Liver (tissue), 9 donors: ENCODE results near the gene TMEM132E. TPM values are rescaled to one million over a fixed set of nuclear protein-coding genes. Genes with fewer than 3 reads are reported as not detected.

Source experiments
- DNase-seq: peaks from one replicate; pipeline ENCODE4 v3.0.0-alpha.2; 2017; ENCODE audit warnings: low spot score
- H3K27ac ChIP-seq, 2 donors: one replicate each; pipeline ENCODE4 v1.7.0; 2013; ENCODE audit warnings: inconsistent platforms in 2 of 2, low read length in 2 of 2, control low read depth in 1 of 2, low read depth in 1 of 2, mild to moderate bottlenecking in 1 of 2
- H3K27me3 ChIP-seq, 4 donors: one replicate each; pipeline versions ENCODE4 v1.6.1 to v1.7.0; 2013; ENCODE audit warnings: low read length in 3 of 4, inconsistent platforms in 1 of 4, mild to moderate bottlenecking in 1 of 4, moderate library complexity in 1 of 4; ENCODE audit not compliant: control insufficient read depth in 4 of 4, insufficient read depth in 4 of 4
- H3K36me3 ChIP-seq, 4 donors: one replicate each; pipeline versions ENCODE4 v1.6.1 to v1.7.0; 2013; ENCODE audit warnings: low read length in 3 of 4, mild to moderate bottlenecking in 3 of 4, low read depth in 1 of 4, moderate library complexity in 1 of 4; ENCODE audit not compliant: control insufficient read depth in 4 of 4, insufficient read depth in 3 of 4
- H3K4me1 ChIP-seq, 4 donors: one replicate each; pipeline versions ENCODE4 v1.6.1 to v1.7.0; 2013; ENCODE audit warnings: low read length in 3 of 4, mild to moderate bottlenecking in 3 of 4, moderate library complexity in 1 of 4; ENCODE audit not compliant: control insufficient read depth in 4 of 4, insufficient read depth in 4 of 4
- H3K4me3 ChIP-seq, 3 donors: one replicate each; pipeline versions ENCODE4 v1.6.1 to v1.7.0; 2013; ENCODE audit warnings: low read length in 3 of 3, control low read depth in 1 of 3, low read depth in 1 of 3, mild to moderate bottlenecking in 1 of 3
- H3K9ac ChIP-seq, 2 donors: one replicate each; pipeline ENCODE4 v1.7.0; 2013; ENCODE audit warnings: low read length in 2 of 2, mild to moderate bottlenecking in 2 of 2, moderate library complexity in 2 of 2, control low read depth in 1 of 2, low read depth in 1 of 2
- H3K9me3 ChIP-seq, 4 donors: one replicate each; pipeline versions ENCODE4 v1.6.1 to v1.7.0; 2013; ENCODE audit warnings: low read length in 3 of 4; ENCODE audit not compliant: control insufficient read depth in 4 of 4
- ATF3 ChIP-seq: IDR thresholded peaks from 2 replicates; pipeline ENCODE4 v1.6.1; 2016; ENCODE audit warnings: antibody characterized with exemption
- CTCF ChIP-seq: fragments of 150-350 bp; IDR thresholded peaks from 2 replicates; pipeline ENCODE4 v1.5.1; 2017; ENCODE audit warnings: improper control_type of control experiment, low read depth, low read length; ENCODE audit not compliant: missing input control
- EGR1 ChIP-seq, 2 donors: IDR thresholded peaks; 2 replicates each; pipeline ENCODE4 v1.6.1; 2016 to 2018; ENCODE audit warnings: antibody characterized with exemption in 2 of 2, low read depth in 2 of 2
- FOXA1 ChIP-seq: IDR thresholded peaks from 2 replicates; pipeline ENCODE4 v1.6.1; 2016; ENCODE audit warnings: antibody characterized with exemption
- FOXA2 ChIP-seq: IDR thresholded peaks from 2 replicates; pipeline ENCODE4 v1.6.1; 2016; ENCODE audit warnings: antibody characterized with exemption
- GABPA ChIP-seq, 2 donors: IDR thresholded peaks in 1 of 2; conservative IDR thresholded peaks in 1 of 2; 2 replicates each; pipeline ENCODE4 v1.6.1; 2016; ENCODE audit warnings: antibody characterized with exemption in 2 of 2, mild to moderate bottlenecking in 1 of 2, moderate library complexity in 1 of 2
- HNF4G ChIP-seq: IDR thresholded peaks from 2 replicates; pipeline ENCODE4 v1.6.1; 2016; ENCODE audit warnings: antibody characterized with exemption
- JUND ChIP-seq, 2 donors: IDR thresholded peaks; 2 replicates each; pipeline ENCODE4 v1.6.1; 2016; ENCODE audit warnings: antibody characterized with exemption in 2 of 2
- MAX ChIP-seq: IDR thresholded peaks from 2 replicates; pipeline ENCODE4 v1.6.1; 2016; ENCODE audit warnings: antibody characterized with exemption
- NR2F2 ChIP-seq: IDR thresholded peaks from 2 replicates; pipeline ENCODE4 v1.6.1; 2016; ENCODE audit warnings: antibody characterized with exemption
- RAD21 ChIP-seq, 2 donors: IDR thresholded peaks; 2 replicates each; pipeline ENCODE4 v1.6.1; 2016; ENCODE audit warnings: antibody characterized with exemption in 2 of 2, mild to moderate bottlenecking in 2 of 2
- RXRA ChIP-seq, 2 donors: IDR thresholded peaks; 2 replicates each; pipeline ENCODE4 v1.6.1; 2017 to 2018; ENCODE audit warnings: antibody characterized with exemption in 2 of 2, mild to moderate bottlenecking in 1 of 2
- SP1 ChIP-seq: IDR thresholded peaks from 2 replicates; pipeline ENCODE4 v1.6.1; 2018; ENCODE audit warnings: antibody characterized with exemption, mild to moderate bottlenecking
- TAF1 ChIP-seq: conservative IDR thresholded peaks from 2 replicates; pipeline ENCODE4 v1.6.1; 2016; ENCODE audit warnings: antibody characterized with exemption, mild to moderate bottlenecking
- YY1 ChIP-seq: IDR thresholded peaks from 2 replicates; pipeline ENCODE4 v1.6.1; 2016; ENCODE audit warnings: antibody characterized with exemption, mild to moderate bottlenecking
- ZBTB33 ChIP-seq: IDR thresholded peaks from 2 replicates; pipeline ENCODE4 v1.6.1; 2016; ENCODE audit warnings: antibody characterized with exemption
- WGBS: extraction: QIAGEN DNeasy Blood & Tissue Kit; methylation state at CpG from one replicate; pipeline ENCODE4 v1.1.7; 2013; 5-methylcytosine and 5-hydroxymethylcytosine counted together
- polyA plus RNA-seq, 2 donors: library from polyadenylated mRNA; stranded (reverse) in 1 of 2; unstranded in 1 of 2; fragments of 200-250 nt in 1 of 2; fragments of >200 nt in 1 of 2; fragmentation: Nextera tagmentation in 1 of 2; extraction: Ambion mirVana in 1 of 2; gene quantifications; one replicate each; pipeline versions ENCODE4 v1.2.1 to v1.2.3, GENCODE V29; 2013 to 2015
- total RNA-seq, 2 donors: library from RNA; depleted of rRNA; stranded (reverse); fragments of >200 nt; gene quantifications; one replicate each; pipeline ENCODE4 v1.2.3, GENCODE V29; 2014
- donor health status: healthy.
- donor health status: healthy.
- donor health status: healthy.
- donor health status: healthy.
- donor health status: healthy.

The TMEM132E gene
- total and polyA plus RNA-seq, 4 donors = 0.25 to 1.2 (median 0.46) TPM; not detected in 1

GRCh38 chr17:34571428-34572130 lies 7.8 kb upstream of the TMEM132E start:
- Histone ChIP-seq H3K36me3 (no peaks in the 10 kb centered on the region), H3K4me1 (no peaks in the 10 kb centered on the region), H3K4me3 (no peak overlapping the region), H3K9ac (no peak overlapping the region), H3K27me3 (peaks cover 0 to 4% (median 1%) of the 10 kb centered on the region in 4 donors), H3K9me3 (peaks cover 0 to 3% (median 1%) of the 10 kb centered on the region in 4 donors), H3K27ac (no peak overlapping the region)
- WGBS = 47% methylated on average over 12 of the region's 12 CpGs
- no peak for TF ChIP-seq RAD21 (IDR thresholded peaks at IDR 0.05)
- no peak for TF ChIP-seq MAX
- TF ChIP-seq ATF3 = no peak
- DNase-seq = no peak

GRCh38 chr17:34572483-34572882 lies 6.9 kb upstream of the TMEM132E start:
- TF ChIP-seq NR2F2 (no peak), ZBTB33 (no peak), RXRA (IDR thresholded peaks at IDR 0.05) (no peak), EGR1 (IDR thresholded peaks at IDR 0.05; ENCODE audit: low read depth in 2 of 2) (no peak), FOXA1 (no peak), HNF4G (no peak), FOXA2 (no peak), SP1 (no peak), GABPA (IDR thresholded peaks at IDR 0.05 in 1 of 2, conservative IDR thresholded peaks at IDR 0.05 in 1 of 2) (no peak), MAX (no peak), ATF3 (no peak), JUND (IDR thresholded peaks at IDR 0.05) (no peak), CTCF (no peak), YY1 (no peak), TAF1 (no peak)

More at GRCh38 chr17:34572483-34572882, 6.9 kb upstream of the TMEM132E start:
- H3K27ac ChIP-seq = no peak overlapping the region
- DNase-seq = no peak
- H3K27me3 ChIP-seq = peaks cover 0 to 3% (median under 1%) of the 10 kb centered on the region in 4 donors
- no peak overlapping the region for H3K4me3 ChIP-seq
- no peaks in the 10 kb centered on the region for H3K4me1 ChIP-seq
- H3K9me3 ChIP-seq = peaks cover 0 to 3% (median 1%) of the 10 kb centered on the region in 4 donors
- H3K9ac ChIP-seq = no peak overlapping the region
- H3K36me3 ChIP-seq = no peaks in the 10 kb centered on the region
- WGBS = 56% methylated on average over 1 of the region's 1 CpG
